LNCAP (cell line): ENCODE results near the gene TTC9.

ENCODE experiments used
- TF ChIP-seq, protein P1 (sequence below): fragments of 450-650 bp; IDR thresholded peaks from 2 replicates; pipeline ENCODE4 v1.5.1; 2017; ENCODE audit warnings: mild to moderate bottlenecking

TTC9 gene

DNA sequence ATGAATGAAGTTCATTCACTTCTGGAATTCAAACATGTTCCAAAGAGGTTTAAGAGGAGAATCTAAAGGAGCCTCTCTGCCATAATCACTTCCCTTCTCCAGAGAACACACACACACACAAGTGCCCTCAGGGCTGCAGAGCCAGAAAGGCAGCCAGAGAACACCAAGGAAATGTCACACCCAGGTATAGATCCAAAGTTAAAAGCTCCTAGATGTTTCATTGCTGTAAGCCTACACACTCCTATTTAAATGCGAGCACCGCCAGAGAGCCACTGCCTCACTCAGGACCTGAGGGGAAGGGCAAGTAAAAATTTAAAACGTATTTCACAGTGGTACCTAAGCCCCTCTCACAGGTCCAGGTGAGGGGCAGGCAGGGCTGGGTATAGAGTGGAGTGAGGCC is 82.4 kb downstream of the TTC9 start:
- TF ChIP-seq, protein P1, sequence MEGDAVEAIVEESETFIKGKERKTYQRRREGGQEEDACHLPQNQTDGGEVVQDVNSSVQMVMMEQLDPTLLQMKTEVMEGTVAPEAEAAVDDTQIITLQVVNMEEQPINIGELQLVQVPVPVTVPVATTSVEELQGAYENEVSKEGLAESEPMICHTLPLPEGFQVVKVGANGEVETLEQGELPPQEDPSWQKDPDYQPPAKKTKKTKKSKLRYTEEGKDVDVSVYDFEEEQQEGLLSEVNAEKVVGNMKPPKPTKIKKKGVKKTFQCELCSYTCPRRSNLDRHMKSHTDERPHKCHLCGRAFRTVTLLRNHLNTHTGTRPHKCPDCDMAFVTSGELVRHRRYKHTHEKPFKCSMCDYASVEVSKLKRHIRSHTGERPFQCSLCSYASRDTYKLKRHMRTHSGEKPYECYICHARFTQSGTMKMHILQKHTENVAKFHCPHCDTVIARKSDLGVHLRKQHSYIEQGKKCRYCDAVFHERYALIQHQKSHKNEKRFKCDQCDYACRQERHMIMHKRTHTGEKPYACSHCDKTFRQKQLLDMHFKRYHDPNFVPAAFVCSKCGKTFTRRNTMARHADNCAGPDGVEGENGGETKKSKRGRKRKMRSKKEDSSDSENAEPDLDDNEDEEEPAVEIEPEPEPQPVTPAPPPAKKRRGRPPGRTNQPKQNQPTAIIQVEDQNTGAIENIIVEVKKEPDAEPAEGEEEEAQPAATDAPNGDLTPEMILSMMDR, result no peak

DNA sequence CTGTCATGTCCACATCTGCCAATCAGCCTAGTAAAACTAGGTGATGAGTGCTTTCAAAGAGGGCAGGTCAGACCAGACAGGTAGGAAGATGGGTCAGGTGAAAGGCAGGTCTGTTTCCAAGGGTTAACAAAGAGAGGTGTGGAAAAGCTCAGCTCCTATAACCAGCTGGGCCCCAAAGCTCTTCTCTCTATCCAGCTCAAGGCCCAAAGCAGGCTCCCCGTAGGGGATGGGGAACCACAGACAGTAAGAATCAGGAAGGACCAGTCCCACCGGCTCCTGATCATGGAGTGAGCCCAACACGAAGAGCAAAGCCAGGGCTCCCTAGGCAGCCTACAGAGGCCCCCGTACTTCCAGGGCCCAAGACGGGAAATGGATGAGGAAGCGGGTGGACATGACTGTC is 83.2 kb downstream of the TTC9 start:
- TF ChIP-seq, protein P1, result no peak
